Chondrocyte (in vitro differentiated cells): Measurements from ENCODE around the gene JAK1. TPM values are rescaled to one million over a fixed set of nuclear protein-coding genes. Genes with fewer than 3 reads are reported as not detected.

Source experiments
- DNase-seq: peaks from one replicate; pipeline ENCODE4 v3.0.0; 2021; ENCODE audit warnings: mixed read lengths, low spot score
- H3K27ac Mint-ChIP-seq: one replicate; pipeline ENCODE4 v1.8.0; 2021; ENCODE audit warnings: mild to moderate bottlenecking, moderate library complexity, mixed read lengths; ENCODE audit not compliant: unreplicated experiment
- H3K27me3 Mint-ChIP-seq: 2 replicates; pipeline ENCODE4 v1.8.0; 2021; ENCODE audit warnings: low read depth, mixed read lengths
- H3K36me3 Mint-ChIP-seq: 2 replicates; pipeline ENCODE4 v1.8.0; 2021; ENCODE audit warnings: low read depth, mixed read lengths
- H3K4me1 Mint-ChIP-seq: 2 replicates; pipeline ENCODE4 v1.8.0; 2021; ENCODE audit warnings: low read depth, mild to moderate bottlenecking, mixed read lengths
- H3K4me3 Mint-ChIP-seq: one replicate; pipeline ENCODE4 v1.8.0; 2021; ENCODE audit warnings: mild to moderate bottlenecking, moderate library complexity, mixed read lengths; ENCODE audit not compliant: unreplicated experiment
- H3K9me3 Mint-ChIP-seq: 2 replicates; pipeline ENCODE4 v1.8.0; 2021; ENCODE audit warnings: low read depth, mixed read lengths
- total RNA-seq: library from RNA; stranded (reverse); gene quantifications from 3 replicates; pipeline ENCODE4 v1.2.1, GENCODE V29; 2021
- TF ChIP-seq, protein P1 (sequence below): fragments of 200-600 bp; sonication (generic); IDR thresholded peaks from 2 replicates; pipeline ENCODE4 v1.5.0; 2021; ENCODE audit warnings: antibody characterized with exemption, mild to moderate bottlenecking, moderate library complexity

The JAK1 gene
- total RNA-seq, 1 donor from 2014 or later: 112 TPM

DNA sequence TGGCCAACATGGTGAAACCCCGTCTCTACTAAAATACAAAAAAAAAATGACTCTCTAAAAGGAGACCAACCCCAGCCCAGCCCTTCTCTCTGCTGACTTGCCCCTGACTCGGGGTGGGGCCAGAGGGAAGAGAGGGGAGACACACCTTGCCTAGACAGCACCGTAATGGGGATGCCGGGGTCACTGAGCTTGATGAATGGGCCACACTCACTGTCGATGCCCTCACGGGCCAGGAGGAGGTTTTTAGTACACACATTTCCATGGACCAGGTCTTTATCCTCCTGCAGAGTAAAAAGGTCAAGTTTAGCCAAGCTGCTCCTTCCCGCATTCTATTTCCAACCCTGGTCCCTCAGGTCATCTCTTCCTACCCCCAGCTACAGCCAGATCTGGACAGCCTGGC is 121.7 kb downstream of the JAK1 start:
- Mint-ChIP-seq H3K4me1 (peaks cover 16% of the 10 kb centered on the region), H3K36me3 (peaks cover 40% of the 10 kb centered on the region), H3K4me3 (no peak overlapping the region), H3K27me3 (no peaks in the 10 kb centered on the region), H3K9me3 (no peaks in the 10 kb centered on the region), H3K27ac (no peak overlapping the region)
- DNase-seq: no peak
- TF ChIP-seq, protein P1, sequence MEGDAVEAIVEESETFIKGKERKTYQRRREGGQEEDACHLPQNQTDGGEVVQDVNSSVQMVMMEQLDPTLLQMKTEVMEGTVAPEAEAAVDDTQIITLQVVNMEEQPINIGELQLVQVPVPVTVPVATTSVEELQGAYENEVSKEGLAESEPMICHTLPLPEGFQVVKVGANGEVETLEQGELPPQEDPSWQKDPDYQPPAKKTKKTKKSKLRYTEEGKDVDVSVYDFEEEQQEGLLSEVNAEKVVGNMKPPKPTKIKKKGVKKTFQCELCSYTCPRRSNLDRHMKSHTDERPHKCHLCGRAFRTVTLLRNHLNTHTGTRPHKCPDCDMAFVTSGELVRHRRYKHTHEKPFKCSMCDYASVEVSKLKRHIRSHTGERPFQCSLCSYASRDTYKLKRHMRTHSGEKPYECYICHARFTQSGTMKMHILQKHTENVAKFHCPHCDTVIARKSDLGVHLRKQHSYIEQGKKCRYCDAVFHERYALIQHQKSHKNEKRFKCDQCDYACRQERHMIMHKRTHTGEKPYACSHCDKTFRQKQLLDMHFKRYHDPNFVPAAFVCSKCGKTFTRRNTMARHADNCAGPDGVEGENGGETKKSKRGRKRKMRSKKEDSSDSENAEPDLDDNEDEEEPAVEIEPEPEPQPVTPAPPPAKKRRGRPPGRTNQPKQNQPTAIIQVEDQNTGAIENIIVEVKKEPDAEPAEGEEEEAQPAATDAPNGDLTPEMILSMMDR: no peak

DNA sequence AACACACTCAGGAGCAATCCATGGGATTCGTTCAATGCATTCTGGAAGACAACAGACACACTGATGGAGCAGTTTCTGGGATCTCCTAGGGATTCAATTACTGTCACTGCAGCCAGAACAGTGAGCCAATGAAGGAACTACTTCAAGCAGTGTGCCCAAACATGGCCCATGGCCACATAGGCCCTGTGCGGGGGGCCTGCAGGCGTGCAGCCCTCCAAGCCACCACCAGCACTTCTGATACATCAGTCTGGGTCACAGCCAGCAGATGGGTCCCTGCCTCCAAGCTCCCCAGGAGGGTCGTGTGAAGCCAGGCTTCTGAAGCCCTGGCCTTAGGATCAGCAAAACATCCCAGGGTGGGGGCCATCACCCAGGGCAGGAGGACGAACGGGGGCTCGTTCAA is 122.2 kb downstream of the JAK1 start:
- Mint-ChIP-seq H3K4me1 (peaks cover 16% of the 10 kb centered on the region), H3K27ac (no peak overlapping the region), H3K9me3 (no peaks in the 10 kb centered on the region), H3K27me3 (no peaks in the 10 kb centered on the region), H3K36me3 (peaks cover 41% of the 10 kb centered on the region), H3K4me3 (no peak overlapping the region)
- TF ChIP-seq, protein P1: no peak
- no peak for DNase-seq

DNA sequence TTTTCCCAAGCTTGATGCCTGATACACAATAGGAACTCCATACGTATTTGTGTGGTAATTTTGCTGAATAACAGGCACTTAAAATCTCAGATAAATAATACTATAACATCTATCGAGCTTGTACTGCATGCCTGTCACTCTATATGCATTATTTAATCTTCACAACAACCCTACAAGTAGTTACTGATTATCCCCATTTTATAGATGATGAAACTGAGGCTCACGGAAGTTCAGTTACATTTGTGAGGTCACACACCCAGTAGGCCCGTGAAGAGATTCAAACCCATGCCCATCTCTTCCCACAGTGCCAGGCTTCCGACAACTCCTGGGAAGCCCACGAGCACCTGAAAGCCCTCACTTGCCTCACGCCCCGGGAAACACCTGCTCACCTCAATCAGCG is 122.7 kb downstream of the JAK1 start:
- Mint-ChIP-seq H3K27me3 (no peaks in the 10 kb centered on the region), H3K4me3 (no peak overlapping the region), H3K4me1 (peaks cover 16% of the 10 kb centered on the region), H3K9me3 (no peaks in the 10 kb centered on the region), H3K36me3 (peaks cover 38% of the 10 kb centered on the region), H3K27ac (no peak overlapping the region)
- no peak for DNase-seq
- TF ChIP-seq, protein P1: no peak

DNA sequence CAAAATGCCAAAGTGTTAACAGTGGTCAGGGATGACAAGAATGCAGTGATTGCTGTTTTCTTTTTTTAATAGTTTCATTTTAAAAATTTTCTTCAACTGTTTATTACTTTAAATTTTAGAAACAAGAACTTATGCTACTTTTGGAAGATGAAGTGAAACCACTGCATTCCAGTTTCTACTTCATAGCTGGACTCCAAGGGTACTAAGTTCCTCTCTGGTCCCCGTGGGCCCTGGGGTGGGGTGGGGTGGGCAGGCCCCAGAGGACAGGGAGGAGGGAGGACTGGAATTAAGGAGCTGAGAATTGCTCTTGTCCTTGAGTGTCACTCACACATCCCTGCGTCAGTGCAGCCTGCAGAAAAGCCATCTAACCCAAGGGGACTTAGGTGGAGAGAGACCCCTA is 124.1 kb downstream of the JAK1 start:
- no peaks in the 10 kb centered on the region for H3K9me3 Mint-ChIP-seq
- DNase-seq: no peak
- TF ChIP-seq, protein P1: no peak
- no peak overlapping the region for H3K4me3 Mint-ChIP-seq
- peaks cover 39% of the 10 kb centered on the region for H3K36me3 Mint-ChIP-seq
- H3K27me3 Mint-ChIP-seq: no peaks in the 10 kb centered on the region
- H3K27ac Mint-ChIP-seq: no peak overlapping the region
- peaks cover 16% of the 10 kb centered on the region for H3K4me1 Mint-ChIP-seq

DNA sequence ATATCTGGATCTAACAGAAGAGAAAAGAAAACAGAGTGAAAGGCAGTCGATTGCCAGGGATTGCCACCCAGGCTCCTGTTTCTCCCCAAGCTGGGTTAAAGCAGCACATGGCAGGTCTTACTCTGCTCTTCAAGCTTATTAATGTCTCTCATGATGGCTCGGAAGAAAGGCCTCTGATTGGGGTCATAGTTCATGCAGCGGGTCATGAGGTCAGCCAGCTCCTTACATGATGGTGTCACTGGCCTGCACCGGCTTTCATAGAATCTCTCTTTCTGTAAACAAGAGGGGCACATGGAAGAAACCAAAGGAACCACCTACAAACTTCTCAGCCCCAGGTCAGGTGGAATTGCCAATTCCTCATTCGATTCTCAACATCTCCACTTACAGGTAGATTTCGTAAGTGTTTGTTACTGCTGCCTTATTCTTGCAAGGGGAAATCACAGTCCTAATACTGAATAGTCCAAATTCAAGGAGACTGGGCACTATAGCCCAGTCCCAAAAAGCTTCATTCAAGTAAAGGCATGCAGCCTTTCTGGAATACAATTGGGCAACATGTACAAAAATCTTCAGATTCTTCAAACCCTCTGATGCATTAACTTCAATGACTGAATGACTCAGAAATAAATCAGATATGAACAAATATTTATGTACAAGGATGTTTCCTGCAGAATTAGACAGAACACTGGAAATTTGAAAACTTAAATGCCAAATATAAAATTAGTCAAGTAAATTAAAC is 124.9 kb downstream of the JAK1 start:
- Mint-ChIP-seq H3K9me3 (no peaks in the 10 kb centered on the region), H3K27me3 (no peaks in the 10 kb centered on the region), H3K4me1 (peaks cover 16% of the 10 kb centered on the region), H3K4me3 (no peak overlapping the region), H3K36me3 (peaks cover 45% of the 10 kb centered on the region), H3K27ac (no peak overlapping the region)
- TF ChIP-seq, protein P1: no peak
- DNase-seq: no peak
